DMS114 treated with DMSO at 0.1 percent for 48 hours (cell line): ENCODE data around the gene CKS1B.
A peak's percentile ranks its signal among the peaks of the same experiment; 100 is the strongest.

Experiments used
- DNase-seq: peaks from one replicate; lab custom pipeline; 2025; ENCODE audit not compliant: unreplicated experiment; lab: John Stamatoyannopoulos, UW

Gene CKS1B

DNA sequence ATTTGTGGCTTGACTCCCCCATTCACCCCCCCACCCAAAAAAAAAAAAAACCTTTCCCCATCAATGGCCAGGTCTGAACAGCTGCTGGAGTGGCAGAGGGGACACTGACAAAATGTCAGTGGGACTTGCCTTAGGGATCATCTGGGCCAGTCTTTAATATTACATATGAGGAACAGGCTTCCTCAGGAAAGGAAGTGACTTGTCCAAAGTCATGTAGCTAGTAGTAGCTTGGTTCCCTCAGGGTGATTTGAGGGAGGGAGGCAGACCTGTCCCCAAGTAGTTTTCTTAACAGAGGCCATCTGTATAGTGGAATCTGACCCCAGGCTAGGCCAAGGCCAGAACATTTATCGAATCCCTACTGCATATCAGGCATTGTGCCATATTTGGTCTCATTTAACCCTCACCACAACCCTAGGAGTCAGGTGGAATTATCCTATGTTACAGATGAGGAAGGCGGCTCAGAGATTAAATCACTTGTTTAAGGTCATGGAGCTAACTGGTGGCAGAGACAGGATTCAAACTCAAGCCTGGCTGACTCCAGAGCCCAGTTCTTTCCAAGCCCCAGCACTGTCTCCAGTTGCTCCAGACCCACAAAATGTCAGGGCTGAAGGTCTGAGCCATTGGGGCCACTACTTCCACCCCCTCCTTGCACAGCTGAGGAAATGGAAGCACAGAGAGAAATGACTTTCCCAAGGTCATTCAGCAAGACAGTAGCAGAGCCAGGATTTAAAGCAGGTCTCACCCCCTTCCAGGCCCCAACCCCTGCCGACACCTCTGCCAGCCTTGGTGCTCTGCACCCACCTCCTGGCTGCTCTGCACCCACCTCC lies 38.5 kb downstream of the CKS1B start:
- DNase-seq, result no peak

DNA sequence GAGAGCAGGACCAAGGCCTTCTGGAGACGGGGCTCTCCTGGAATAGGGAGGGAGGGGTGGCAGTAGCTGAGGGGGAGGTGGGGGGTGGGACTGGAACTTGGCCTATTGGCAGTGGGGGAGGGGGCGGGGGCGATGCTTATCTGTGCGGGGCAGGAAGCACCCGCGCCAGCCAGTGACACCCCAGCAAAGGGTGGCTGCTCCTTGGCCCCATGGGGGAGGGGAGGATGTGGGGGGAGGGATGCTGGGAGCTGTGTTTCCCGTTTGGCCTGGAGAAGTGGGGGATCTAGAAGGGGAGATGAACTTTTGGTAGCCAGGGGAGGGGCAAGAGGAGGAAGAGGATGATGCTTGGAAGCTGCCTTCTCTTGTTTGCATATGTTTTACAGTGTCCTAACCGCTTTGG lies 39.2 kb downstream of the CKS1B start:
- DNase-seq, result no peak

DNA sequence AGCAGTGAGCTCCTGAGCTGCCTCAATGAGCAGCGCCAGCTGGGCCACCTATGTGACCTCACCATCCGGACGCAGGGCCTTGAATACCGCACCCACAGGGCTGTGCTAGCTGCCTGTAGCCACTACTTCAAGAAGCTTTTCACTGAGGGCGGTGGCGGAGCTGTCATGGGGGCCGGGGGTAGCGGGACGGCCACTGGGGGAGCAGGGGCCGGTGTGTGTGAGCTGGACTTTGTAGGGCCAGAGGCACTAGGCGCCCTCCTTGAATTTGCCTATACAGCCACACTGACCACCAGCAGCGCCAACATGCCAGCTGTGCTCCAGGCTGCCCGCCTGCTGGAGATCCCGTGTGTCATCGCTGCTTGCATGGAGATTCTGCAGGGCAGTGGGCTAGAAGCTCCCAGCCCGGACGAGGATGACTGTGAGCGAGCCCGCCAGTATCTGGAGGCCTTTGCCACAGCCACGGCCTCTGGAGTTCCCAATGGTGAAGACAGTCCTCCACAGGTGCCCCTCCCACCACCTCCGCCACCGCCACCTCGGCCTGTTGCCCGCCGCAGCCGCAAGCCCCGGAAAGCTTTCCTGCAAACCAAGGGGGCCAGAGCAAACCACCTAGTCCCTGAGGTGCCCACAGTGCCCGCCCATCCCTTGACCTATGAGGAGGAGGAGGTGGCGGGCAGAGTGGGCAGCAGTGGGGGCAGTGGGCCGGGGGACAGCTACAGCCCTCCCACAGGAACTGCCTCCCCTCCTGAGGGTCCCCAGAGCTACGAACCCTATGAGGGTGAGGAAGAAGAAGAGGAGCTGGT lies 40.4 kb downstream of the CKS1B start:
- DNase-seq, result no peak

DNA sequence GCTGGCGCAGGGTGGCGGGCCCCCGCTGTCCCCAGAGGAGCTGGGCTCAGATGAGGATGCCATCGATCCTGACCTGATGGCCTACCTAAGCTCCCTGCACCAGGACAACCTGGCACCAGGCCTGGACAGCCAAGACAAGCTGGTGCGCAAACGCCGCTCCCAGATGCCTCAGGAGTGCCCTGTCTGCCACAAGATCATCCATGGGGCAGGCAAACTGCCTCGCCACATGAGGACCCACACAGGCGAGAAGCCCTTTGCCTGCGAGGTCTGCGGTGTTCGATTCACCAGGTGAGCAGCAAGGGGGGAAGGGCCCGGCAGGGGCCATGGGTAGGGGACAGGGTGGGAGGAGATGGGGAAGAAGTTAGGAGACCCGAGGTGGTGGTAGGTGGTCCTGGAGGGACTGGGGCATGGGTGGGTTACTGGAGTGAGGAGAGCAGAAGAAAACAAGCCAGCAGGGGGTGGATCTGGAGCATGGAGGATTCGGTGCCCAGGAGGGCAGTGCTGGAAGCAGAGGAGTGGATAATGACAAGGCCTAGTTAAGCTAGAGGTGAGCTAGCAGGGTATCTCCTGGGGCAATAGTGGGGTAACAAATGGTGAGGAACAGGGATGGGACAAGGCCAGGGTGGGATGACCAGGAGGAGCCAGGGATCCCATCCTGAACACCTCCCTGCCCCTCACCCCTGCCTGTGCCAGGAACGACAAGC lies 41.2 kb downstream of the CKS1B start:
- DNase-seq, result no peak

DNA sequence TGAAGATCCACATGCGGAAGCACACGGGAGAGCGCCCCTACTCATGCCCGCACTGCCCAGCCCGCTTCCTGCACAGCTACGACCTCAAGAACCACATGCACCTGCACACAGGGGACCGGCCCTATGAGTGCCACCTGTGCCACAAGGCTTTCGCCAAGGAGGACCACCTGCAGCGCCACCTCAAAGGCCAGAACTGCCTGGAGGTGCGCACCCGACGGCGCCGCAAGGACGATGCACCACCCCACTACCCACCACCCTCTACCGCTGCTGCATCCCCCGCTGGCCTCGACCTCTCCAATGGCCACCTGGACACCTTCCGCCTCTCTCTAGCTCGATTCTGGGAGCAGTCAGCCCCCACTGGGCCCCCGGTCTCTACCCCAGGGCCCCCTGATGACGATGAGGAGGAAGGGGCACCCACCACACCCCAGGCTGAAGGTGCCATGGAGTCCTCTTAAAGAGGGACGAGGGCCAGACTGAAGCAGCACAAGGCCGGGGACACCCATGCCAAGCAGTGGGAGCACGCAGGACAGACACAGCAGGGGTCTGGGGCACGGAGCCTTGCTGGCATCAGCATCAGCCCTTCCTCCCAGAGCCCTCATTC lies 41.9 kb downstream of the CKS1B start:
- no peak for DNase-seq

DNA sequence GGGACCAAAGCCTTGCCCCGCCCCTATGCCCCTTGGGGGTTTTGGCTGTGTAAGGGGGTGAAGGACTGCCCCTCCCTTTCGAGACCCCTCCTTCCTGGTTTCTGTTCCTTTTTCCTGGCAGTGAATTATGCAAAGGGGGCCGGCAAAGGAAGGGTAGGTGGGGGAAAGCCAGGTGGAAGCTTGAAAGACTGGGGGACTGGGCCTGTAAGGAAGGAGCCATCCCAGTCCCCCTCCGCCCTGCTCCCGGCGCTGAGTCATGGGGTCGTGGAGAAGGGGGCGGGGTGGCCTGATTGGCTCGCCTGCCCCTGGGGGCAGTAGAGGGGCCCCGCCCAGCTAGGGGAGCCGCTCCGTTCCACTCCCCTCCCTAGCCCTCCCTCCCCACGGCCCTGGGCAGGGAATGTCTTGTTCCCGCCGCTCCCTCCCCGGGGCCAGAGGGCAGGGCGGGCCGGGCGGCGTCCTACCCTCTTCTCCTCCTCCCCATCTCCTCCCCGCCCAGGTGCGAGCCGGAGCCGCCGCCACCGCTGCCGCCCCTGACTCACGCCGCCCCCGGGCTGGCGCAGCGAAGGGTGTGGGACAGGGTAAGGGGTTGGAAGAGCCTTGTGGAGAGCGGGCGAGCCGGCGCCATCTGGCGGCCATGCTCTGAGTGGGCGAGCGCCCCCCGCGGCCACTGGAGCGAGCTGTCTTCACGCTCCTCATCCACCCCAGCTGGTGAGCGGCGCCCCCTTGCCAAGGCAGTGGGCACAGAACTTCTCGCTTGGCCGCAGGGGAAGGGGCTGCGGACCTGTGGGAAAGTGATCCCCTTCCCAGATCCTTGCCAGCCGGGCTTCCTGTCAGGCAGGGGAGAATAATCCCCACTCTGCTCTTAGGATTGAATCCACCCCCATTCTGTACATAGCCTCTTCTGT lies 42.8 kb downstream of the CKS1B start:
- DNase-seq, result peak; percentile 63

DNA sequence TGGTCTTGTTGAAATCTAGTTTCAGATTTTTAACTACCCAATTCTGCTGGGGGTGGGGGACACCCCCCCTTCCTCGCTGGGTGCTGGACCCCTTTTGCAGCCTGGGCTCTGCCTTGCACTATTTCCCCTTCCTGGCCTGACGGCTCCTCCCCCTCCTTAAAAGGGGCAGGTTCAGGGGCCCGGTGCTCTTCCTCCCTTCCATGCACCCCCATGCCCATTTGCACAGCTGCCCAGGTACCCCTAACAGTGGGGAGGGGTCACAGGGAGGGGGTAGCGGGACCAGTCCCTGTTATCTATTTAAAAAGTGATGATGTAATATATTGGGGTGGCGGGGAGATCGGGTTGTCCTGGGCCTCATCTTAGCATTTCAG lies 43.5 kb downstream of the CKS1B start:
- no peak for DNase-seq

DNA sequence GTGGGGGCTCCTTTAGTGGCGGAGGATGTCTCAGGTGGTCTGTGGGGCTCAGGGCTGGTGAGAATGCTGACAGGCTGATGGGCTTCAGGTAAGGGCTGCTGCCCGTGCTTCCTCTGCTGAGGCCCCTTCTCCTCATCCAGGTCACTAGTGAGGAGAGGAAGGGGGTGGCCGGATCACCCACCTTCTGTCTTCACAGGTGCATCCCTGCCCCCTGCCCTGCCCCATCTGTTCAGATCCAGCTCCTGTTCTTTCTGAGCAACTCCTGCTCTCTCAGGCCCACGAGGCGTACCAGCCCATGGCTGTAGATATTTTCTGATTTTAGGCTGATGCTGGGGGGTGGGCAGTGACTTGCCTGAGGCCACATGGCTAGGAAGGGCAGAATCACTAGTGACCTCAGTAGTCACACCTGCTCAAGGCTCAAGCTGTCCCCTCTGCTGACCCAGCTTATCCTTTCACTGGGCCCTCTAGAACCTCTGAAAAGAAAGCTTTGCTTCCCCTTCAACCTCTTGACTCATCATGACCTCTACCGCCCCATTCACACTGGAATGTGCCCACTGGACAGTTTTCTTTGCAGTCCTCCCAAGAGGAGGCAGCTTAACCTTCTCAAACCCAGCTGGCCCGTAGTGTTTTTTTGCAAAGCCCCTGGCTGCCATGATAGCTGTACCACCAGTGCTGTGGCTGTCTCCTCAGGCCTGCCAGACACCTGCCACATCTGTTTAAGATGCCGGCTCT lies 44.3 kb downstream of the CKS1B start:
- DNase-seq, result no peak

DNA sequence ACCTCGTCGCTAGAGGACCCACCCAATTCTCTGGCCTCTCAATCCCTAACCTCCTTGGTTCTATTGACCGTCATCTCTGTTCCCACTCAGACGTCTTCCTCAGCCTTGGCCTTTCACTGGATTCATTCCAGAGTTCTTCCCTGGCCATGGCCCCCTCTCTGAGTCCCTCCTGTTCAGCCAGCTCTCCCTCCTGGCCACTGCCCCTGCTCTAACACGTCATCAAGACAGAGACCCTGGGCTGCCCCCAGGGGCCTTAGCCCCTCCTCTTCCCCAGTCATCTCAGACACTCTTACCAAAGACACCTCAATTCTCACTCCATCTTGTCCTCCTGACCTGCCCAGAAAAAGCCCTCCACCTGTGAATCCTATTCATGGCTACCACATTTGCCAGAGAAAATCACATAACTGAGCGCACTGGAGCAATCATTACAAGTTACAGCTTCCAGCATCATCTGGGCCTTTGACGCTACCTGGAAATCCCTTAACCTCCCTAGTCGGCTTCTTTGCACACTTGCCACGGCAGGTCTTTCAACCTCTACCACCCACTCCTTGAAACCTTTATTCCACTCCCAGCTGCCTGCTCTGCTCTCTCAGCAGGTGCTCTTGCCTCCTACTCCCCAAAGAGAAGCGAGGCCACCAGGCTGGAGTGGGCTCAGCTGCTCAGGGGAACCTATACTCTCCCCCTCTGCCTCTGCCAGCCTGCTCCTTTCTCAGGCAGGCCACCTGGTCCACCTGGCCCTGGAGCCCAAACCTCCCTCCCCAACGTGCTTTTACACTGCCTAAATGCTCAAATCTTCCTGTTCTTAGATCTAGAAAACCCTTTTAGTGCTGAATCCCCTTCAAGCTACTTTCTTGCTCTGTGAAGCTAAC lies 45.1 kb downstream of the CKS1B start:
- no peak for DNase-seq

DNA sequence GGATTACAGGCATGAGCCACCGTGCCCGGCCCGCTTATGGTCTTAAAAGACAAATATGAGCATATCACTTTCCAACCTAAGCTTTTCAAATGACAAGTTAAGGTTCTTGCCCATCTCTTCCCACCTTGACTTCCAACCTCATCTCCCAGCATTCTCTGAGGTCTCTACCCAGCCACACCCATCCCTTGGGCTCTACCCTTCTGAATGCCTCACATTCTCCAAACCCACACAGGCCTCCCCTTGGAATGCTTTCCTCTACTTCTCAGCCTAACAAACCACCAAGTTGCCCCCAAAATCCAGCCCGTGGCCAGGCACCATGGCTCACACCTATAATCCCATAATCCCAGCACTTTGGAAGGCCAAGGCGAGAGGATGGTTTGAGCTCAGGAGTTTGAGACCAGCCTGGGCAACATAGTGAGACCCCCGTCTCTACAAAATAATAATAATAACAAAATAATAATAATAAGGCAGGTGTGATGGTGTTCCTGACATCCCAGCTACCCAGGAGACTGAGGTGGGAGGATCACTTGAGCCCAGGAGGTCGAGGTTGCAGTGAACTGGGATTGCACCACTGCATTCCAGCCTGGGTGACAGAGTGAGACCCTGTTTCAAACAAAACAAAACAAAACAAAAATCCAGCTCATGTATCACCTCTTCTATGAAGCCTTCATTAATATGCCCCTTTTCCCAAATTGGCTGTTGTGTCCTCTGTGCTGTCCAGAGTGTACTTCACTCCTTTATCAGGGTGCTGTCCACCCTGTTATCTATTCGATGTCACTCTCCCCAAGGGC lies 47.9 kb downstream of the CKS1B start:
- no peak for DNase-seq

DNA sequence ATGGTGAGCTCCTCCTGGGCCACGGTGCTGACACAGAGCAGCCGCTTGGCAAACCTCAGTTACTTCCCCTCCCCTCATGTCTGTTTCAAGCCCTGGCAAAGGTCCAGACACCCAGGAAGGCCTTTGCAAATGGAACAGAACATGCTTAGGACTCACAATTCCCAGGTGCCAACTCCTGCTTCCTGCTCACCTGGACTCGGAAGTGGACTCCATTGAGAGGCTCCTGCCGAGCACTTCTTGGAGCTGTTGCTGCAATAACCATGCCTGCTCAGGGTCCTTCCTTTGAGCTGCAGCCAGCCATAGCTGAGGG lies 48.4 kb downstream of the CKS1B start:
- no peak for DNase-seq

DNA sequence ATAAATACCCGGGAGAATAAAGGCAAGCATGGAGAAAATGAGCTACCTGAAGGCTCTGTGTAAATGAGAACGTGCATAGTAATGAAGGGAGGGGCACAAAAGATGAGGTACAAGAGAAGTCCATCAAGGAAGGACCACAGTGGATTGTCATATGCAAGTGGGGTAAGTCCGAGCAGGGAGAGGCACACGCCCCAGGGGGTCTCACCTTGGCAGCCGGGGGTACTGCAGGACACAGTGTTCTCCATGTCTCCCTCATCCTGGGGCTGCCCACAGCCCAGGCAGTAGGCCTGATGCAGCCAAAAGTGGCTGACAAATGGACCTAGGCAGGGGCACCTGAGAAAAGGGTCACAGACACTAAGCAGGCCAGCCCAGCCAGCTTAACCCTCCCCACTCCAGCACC lies 49.1 kb downstream of the CKS1B start:
- no peak for DNase-seq

DNA sequence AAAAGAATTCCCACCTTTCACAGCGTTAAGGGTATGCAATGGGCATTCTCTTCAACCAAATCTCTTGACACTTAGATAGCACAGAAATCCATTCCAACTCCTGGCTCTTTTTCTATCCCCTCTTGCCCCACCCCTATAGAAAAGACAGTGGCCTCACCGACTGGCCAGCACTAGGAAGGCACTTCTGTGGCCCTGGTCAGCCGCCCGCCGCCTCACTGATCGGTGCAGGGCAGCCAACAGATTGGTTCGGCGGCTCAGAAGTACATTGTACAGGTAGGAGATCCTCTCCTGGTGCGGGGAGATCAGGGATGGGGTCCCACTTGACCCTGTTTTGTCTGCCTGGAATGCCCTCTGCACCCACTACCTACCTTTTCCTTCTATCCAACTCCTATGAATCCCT lies 49.8 kb downstream of the CKS1B start:
- no peak for DNase-seq

DNA sequence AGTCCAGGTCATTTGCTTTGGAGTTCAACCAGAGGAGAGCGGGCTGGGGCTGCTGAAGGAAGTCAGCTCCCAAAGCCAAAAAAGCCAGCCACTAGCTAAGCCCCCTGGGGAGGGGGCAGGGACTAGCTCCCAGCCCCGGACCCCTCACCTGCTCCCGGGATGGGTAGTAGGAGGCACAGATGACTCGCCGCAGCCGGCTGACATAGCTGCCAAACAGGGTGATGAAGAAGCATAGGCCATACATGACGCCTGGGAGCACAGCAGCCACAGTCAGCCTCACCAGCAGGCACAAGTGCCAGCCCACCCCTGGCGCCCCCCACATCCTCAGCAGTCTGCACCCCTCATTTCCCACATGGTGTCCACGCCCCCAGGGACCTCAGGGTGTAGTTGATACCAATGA lies 51.7 kb downstream of the CKS1B start:
- no peak for DNase-seq

DNA sequence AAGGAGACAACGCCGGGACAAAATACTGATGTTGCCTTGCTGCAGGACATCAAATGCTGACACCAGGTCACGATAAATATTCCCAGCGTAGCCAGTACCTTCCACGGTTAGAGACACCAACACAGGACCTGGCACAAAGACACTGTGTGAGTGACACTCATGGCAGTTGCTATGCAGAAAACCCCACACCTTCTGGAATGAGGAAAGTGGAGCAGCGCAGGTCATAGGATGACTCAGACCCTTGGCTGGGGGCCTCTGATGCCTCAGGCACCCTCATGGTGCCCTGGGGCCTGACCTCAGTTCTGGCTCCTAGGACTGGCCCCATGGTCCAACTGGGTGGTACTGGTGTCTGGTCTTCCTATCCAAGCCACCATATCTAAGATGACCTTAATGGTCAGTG lies 52.1 kb downstream of the CKS1B start:
- DNase-seq, result no peak
